SK-N-MC (cell line): ENCODE data around the gene TGFBR3.

ENCODE experiments used
- DNase-seq: peaks from one replicate; pipeline ENCODE4 v3.0.0-alpha.2; 2011; ENCODE audit warnings: low read depth, low spot score
- H3K27ac ChIP-seq: fragments of 200-600 bp; sonication (generic); 2 replicates; pipeline ENCODE4 v1.5.1; 2016; ENCODE audit warnings: mixed run types
- H3K36me3 ChIP-seq: fragments of 200-600 bp; sonication (generic); 2 replicates; pipeline ENCODE4 v1.6.1; 2017; ENCODE audit warnings: antibody characterized with exemption, low read length, mixed read lengths; ENCODE audit not compliant: insufficient read depth
- H3K4me3 ChIP-seq: fragments of 200-600 bp; sonication (generic); 2 replicates; pipeline ENCODE4 v1.5.1; 2016
- H3K9ac ChIP-seq: fragments of 200-600 bp; sonication (generic); 2 replicates; pipeline ENCODE4 v1.8.0; 2017; ENCODE audit warnings: mixed run types, mixed read lengths; ENCODE audit not compliant: insufficient read length
- H3K9me3 ChIP-seq: fragments of 200-600 bp; sonication (generic); 2 replicates; pipeline ENCODE4 v1.6.1; 2017; ENCODE audit warnings: low read depth, mild to moderate bottlenecking, antibody characterized with exemption, low read length, moderate library complexity, mixed read lengths
- EZH2 ChIP-seq: fragments of 200-600 bp; sonication (generic); IDR thresholded peaks from one replicate; pipeline ENCODE4 v1.6.1; 2017; ENCODE audit warnings: antibody characterized with exemption
- FOXP2 ChIP-seq: optimal IDR thresholded peaks from 2 replicates; pipeline ENCODE3; 2011; ENCODE audit warnings: mild to moderate bottlenecking, moderate library complexity; ENCODE audit not compliant: insufficient read depth; ENCODE audit errors: extremely low read length, control extremely low read depth
- POLR2AphosphoS5 ChIP-seq: IDR thresholded peaks from 2 replicates; pipeline ENCODE4 v1.6.1; 2012; ENCODE audit warnings: mild to moderate bottlenecking, low read depth, low read length, borderline replicate concordance

Gene TGFBR3

DNA sequence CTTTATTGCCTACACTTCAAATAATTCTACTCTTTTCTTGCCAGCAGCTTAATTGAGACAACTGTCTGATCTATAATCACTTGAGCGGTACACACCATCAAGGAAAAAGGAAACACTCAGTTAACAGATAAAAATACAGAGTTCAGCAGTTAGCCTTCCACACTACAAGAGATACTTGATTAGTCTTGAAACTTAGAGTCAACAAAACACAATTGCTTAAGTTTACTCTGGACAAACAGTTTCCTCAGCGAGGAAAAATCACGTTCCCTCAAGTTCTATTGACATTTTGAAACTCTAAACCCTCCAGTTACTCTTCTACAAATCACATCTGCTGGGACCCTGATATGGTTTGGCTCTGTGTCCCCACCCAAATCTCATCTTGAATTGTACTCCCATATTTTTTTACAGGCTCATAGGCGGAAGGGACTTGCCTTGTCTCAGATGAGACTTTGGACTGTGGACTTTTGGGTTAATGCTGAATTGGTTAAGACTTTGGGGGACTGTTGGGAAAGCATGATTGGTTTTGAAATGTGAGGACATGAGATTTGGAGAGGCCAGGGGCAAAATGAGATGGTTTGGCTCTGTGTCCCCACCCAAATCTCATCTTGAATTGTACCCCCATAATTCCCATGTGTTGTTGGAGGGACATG is 244.9 kb downstream of the TGFBR3 start:
- Histone ChIP-seq H3K9me3 (no peaks in the 10 kb centered on the region), H3K9ac (no peak overlapping the region), H3K4me3 (no peak overlapping the region), H3K36me3 (no peaks in the 10 kb centered on the region), H3K27ac (no peak overlapping the region)
- DNase-seq, result no peak
- TF ChIP-seq EZH2 (no peak), FOXP2 (no peak), POLR2AphosphoS5 (no peak)

- TF ChIP-seq EZH2, result no peak
- TF ChIP-seq FOXP2, result no peak
- TF ChIP-seq POLR2AphosphoS5, result no peak
Observed at GRCh38 chr1:91637539-91637994, 248.4 kb downstream of the TGFBR3 start.

GRCh38 chr1:91635763-91636162 is 250.2 kb downstream of the TGFBR3 start:
- TF ChIP-seq EZH2 (no peak), FOXP2 (no peak)
- Histone ChIP-seq H3K4me3 (no peak overlapping the region), H3K9me3 (no peaks in the 10 kb centered on the region), H3K9ac (no peak overlapping the region), H3K27ac (no peak overlapping the region), H3K36me3 (no peaks in the 10 kb centered on the region)
- no peak for DNase-seq

More at GRCh38 chr1:91637539-91637994, 248.4 kb downstream of the TGFBR3 start:
- no peaks in the 10 kb centered on the region for H3K36me3 ChIP-seq
- no peak overlapping the region for H3K4me3 ChIP-seq
- DNase-seq, result no peak
- no peak overlapping the region for H3K9ac ChIP-seq
- H3K27ac ChIP-seq, result no peak overlapping the region
- no peaks in the 10 kb centered on the region for H3K9me3 ChIP-seq

- DNase-seq, result no peak
- no peak overlapping the region for H3K4me3 ChIP-seq
- TF ChIP-seq FOXP2 (no peak), EZH2 (no peak)
Observed at GRCh38 chr1:91633438-91633837, 252.5 kb downstream of the TGFBR3 start.

GRCh38 chr1:91631718-91632330 is 254.1 kb downstream of the TGFBR3 start:
- H3K27ac ChIP-seq, result no peak overlapping the region
- no peak overlapping the region for H3K9ac ChIP-seq
- no peak for TF ChIP-seq POLR2AphosphoS5
- TF ChIP-seq FOXP2, result no peak
- TF ChIP-seq EZH2, result no peak
- no peak for DNase-seq
- no peak overlapping the region for H3K4me3 ChIP-seq
- H3K36me3 ChIP-seq, result no peaks in the 10 kb centered on the region
- no peaks in the 10 kb centered on the region for H3K9me3 ChIP-seq

More at GRCh38 chr1:91633438-91633837, 252.5 kb downstream of the TGFBR3 start:
- H3K9ac ChIP-seq, result no peak overlapping the region
- H3K27ac ChIP-seq, result no peak overlapping the region
- no peaks in the 10 kb centered on the region for H3K36me3 ChIP-seq
- no peaks in the 10 kb centered on the region for H3K9me3 ChIP-seq

- H3K4me3 ChIP-seq, result no peak overlapping the region
- TF ChIP-seq EZH2 (no peak), POLR2AphosphoS5 (no peak), FOXP2 (no peak)
- DNase-seq, result no peak
- no peaks in the 10 kb centered on the region for H3K36me3 ChIP-seq
- H3K9me3 ChIP-seq, result no peaks in the 10 kb centered on the region
- H3K9ac ChIP-seq, result no peak overlapping the region
- H3K27ac ChIP-seq, result no peak overlapping the region
Observed at GRCh38 chr1:91630803-91631202, 255.1 kb downstream of the TGFBR3 start.
